Upper lobe of left lung (tissue), 6 donors: ENCODE results near the gene ISL2. TPM values are rescaled to one million over a fixed set of nuclear protein-coding genes. Genes with fewer than 3 reads are reported as not detected.
"Not testable (repeated sequence)": the region's sequence is repeated elsewhere in the genome, so short reads cannot be mapped to it uniquely, and the experiment has no call there.

Source experiments
- ATAC-seq, 2 donors: fragments of 200-7000 bp; cut with Tn5 transposase; one replicate each; pipeline ENCODE4 v1.9.1; 2022; ENCODE audit warnings: mild to moderate bottlenecking in 2 of 2, moderate library complexity in 2 of 2; ENCODE audit not compliant: low FRiP score in 2 of 2
- DNase-seq, 2 donors: peaks; one replicate each; pipeline ENCODE4 v3.0.0-alpha.2; 2019 to 2020
- H3K27ac ChIP-seq, 4 donors: fragments of 200-600 bp; sonication (generic); one replicate each; pipeline ENCODE4 v1.5.1; 2016 to 2019
- H3K27me3 ChIP-seq, 4 donors: fragments of 200-600 bp; sonication (generic); one replicate each; pipeline ENCODE4 v1.5.1; 2017 to 2019
- H3K36me3 ChIP-seq, 4 donors: fragments of 200-600 bp; sonication (generic); one replicate each; pipeline ENCODE4 v1.5.1; 2016 to 2019
- H3K4me1 ChIP-seq, 4 donors: fragments of 200-600 bp; sonication (generic); one replicate each; pipeline ENCODE4 v1.5.1; 2018 to 2019
- H3K4me3 ChIP-seq, 4 donors: fragments of 200-600 bp; sonication (generic); one replicate each; pipeline ENCODE4 v1.5.1; 2017 to 2019; ENCODE audit warnings: mild to moderate bottlenecking in 2 of 4, moderate library complexity in 1 of 4
- H3K9me3 ChIP-seq, 4 donors: fragments of 200-600 bp; sonication (generic); one replicate each; pipeline ENCODE4 v1.5.1; 2018 to 2019
- CTCF ChIP-seq, 6 experiments: fragments of 450-650 bp in 4 of 6; fragments of 200-600 bp in 2 of 6; sonication (generic) in 2 of 6; IDR thresholded peaks; one replicate each; pipeline ENCODE4 v1.5.1; 2016 to 2019; ENCODE audit warnings: antibody characterized with exemption in 6 of 6
- EP300 ChIP-seq, 4 donors: sonication (generic); formaldehyde crosslinking; IDR thresholded peaks; one replicate each; pipeline ENCODE4 v1.5.1; 2017; ENCODE audit warnings: antibody characterized with exemption in 4 of 4, control low read depth in 2 of 4
- POLR2A ChIP-seq, 4 donors: fragments of 450-650 bp; IDR thresholded peaks; one replicate each; pipeline ENCODE4 v1.5.1; 2016 to 2017; ENCODE audit warnings: antibody characterized with exemption in 4 of 4, mild to moderate bottlenecking in 2 of 4
- POLR2AphosphoS5 ChIP-seq, 2 donors: sonication (generic); formaldehyde crosslinking; IDR thresholded peaks; one replicate each; pipeline ENCODE4 v1.5.1; 2017; ENCODE audit warnings: antibody characterized with exemption in 2 of 2
- WGBS, 2 donors: methylation state at CpG; one replicate each; pipeline ENCODE4 v1.1.5; 2017 to 2018; 5-methylcytosine and 5-hydroxymethylcytosine counted together
- total RNA-seq, 6 donors: library from RNA; depleted of rRNA in 4 of 6; stranded (reverse); fragments of >200 nt in 4 of 6; gene quantifications; one replicate each; pipeline versions ENCODE4 v1.1.0 to v1.2.1, GENCODE V29; 2016 to 2021
- donor health status: DM: no; HTN: no; CAD: no; lungs with moderate emphysema.
- donor health status: DM: no; HTN: yes; CAD: no; lungs with severe emphysema.

The ISL2 gene
- total RNA-seq, result 1 to 10 TPM in 1 of 6 donors, under 1 TPM in 3, not detected in 2; 0.34 to 1.8 (median 0.47) TPM

GRCh38 chr15:76336254-76337058 lies at the start of gene ISL2:
Gene ISL2 (plus strand): TSS chr15:76336773. CDS start chr15:76336884, 111 bp downstream.
- no peak for TF ChIP-seq CTCF (IDR thresholded peaks at IDR 0.05)
- no peak for TF ChIP-seq POLR2AphosphoS5 (IDR thresholded peaks at IDR 0.05)
- TF ChIP-seq EP300 (IDR thresholded peaks at IDR 0.05), result no peak
- no peak for TF ChIP-seq POLR2A (IDR thresholded peaks at IDR 0.05)
- peaks cover 4 to 73% (median 49%) of the 10 kb centered on the region in 4 donors for H3K27me3 ChIP-seq
- peak within 1 kb of the TSS in 3 of 4 donors; percentile 28 to 42 (median 36) for H3K4me3 ChIP-seq
- DNase-seq, result peak; percentile 65 to 91
- no peaks in the 10 kb centered on the region for H3K36me3 ChIP-seq
- ATAC-seq, result peak in 1 of 2 donors; percentile 56
- peaks cover 0 to 3% (median 0%) of the 10 kb centered on the region in 4 donors for H3K9me3 ChIP-seq
- 10 to 12% methylated on average over 16 to 33 of the region's 40 CpGs for WGBS, 2 donors
- H3K27ac ChIP-seq, result no peak within 1 kb of the TSS
- H3K4me1 ChIP-seq, result peaks cover 45 to 65% (median 49%) of the 10 kb centered on the region in 4 donors

GRCh38 chr15:76289582-76289981 lies 47.0 kb upstream of the ISL2 start:
- no peaks in the 10 kb centered on the region for H3K9me3 ChIP-seq
- no peak overlapping the region for H3K4me3 ChIP-seq
- H3K36me3 ChIP-seq, result peaks cover 0 to 50% (median 9%) of the 10 kb centered on the region in 4 donors
- no peaks in the 10 kb centered on the region for H3K27me3 ChIP-seq
- WGBS, 2 donors, result 66 to 71% methylated on average over 3 of the region's 3 CpGs
- H3K4me1 ChIP-seq, result peaks cover 4 to 15% (median 7%) of the 10 kb centered on the region in 4 donors
- TF ChIP-seq POLR2AphosphoS5 (IDR thresholded peaks at IDR 0.05), result no peak
- TF ChIP-seq EP300 (IDR thresholded peaks at IDR 0.05), result no peak
- no peak for TF ChIP-seq CTCF (IDR thresholded peaks at IDR 0.05)
- TF ChIP-seq POLR2A (IDR thresholded peaks at IDR 0.05), result no peak
- no peak overlapping the region for H3K27ac ChIP-seq
- DNase-seq (no peak), ATAC-seq (no peak)

- no peak for ATAC-seq
- 28 to 31% methylated on average over 1 of the region's 1 CpG for WGBS, 2 donors
- Histone ChIP-seq H3K4me3 (no peak overlapping the region), H3K36me3 (peaks cover 0 to 15% (median 0%) of the 10 kb centered on the region in 4 donors), H3K4me1 (peaks cover 0 to 10% (median 6%) of the 10 kb centered on the region in 4 donors), H3K27me3 (no peaks in the 10 kb centered on the region), H3K9me3 (no peaks in the 10 kb centered on the region), H3K27ac (peak overlapping the region in 1 of 4 donors; percentile 19)
- TF ChIP-seq POLR2AphosphoS5 (IDR thresholded peaks at IDR 0.05) (no peak), CTCF (IDR thresholded peaks at IDR 0.05) (no peak), EP300 (IDR thresholded peaks at IDR 0.05) (no peak), POLR2A (IDR thresholded peaks at IDR 0.05) (no peak)
- no peak for DNase-seq
These were observed 43.2 kb upstream of the ISL2 start for GRCh38 chr15:76293361-76293760.

GRCh38 chr15:76294463-76294862 lies 42.1 kb upstream of the ISL2 start:
- H3K27ac ChIP-seq, result not testable (repeated sequence)
- 89 to 94% methylated on average over 1 of the region's 1 CpG for WGBS, 2 donors

GRCh38 chr15:76296849-76297248 lies 39.7 kb upstream of the ISL2 start:
- Histone ChIP-seq H3K9me3 (no peaks in the 10 kb centered on the region), H3K4me1 (peaks cover 0 to 22% (median 7%) of the 10 kb centered on the region in 4 donors), H3K4me3 (no peak overlapping the region), H3K27me3 (no peaks in the 10 kb centered on the region), H3K36me3 (peaks cover 0 to 4% (median 0%) of the 10 kb centered on the region in 4 donors), H3K27ac (no peak overlapping the region)
- DNase-seq, result no peak
- WGBS, 2 donors, result 92 to 95% methylated on average over 1 of the region's 1 CpG
- ATAC-seq, result no peak
- TF ChIP-seq CTCF (IDR thresholded peaks at IDR 0.05) (no peak), EP300 (IDR thresholded peaks at IDR 0.05) (no peak), POLR2AphosphoS5 (IDR thresholded peaks at IDR 0.05) (no peak), POLR2A (IDR thresholded peaks at IDR 0.05) (no peak)

More at GRCh38 chr15:76294463-76294862, 42.1 kb upstream of the ISL2 start:
- peaks cover 0 to 12% (median 0%) of the 10 kb centered on the region in 4 donors for H3K36me3 ChIP-seq
- peaks cover 0 to 21% (median 7%) of the 10 kb centered on the region in 4 donors for H3K4me1 ChIP-seq
- H3K27me3 ChIP-seq, DNase-seq, H3K4me3 ChIP-seq, ATAC-seq, H3K9me3 ChIP-seq: not testable (repeated sequence)

GRCh38 chr15:76297951-76298350 lies 38.6 kb upstream of the ISL2 start:
- H3K4me1 ChIP-seq, result peaks cover 0 to 22% (median 7%) of the 10 kb centered on the region in 4 donors
- not testable (repeated sequence) for DNase-seq, ATAC-seq, H3K9me3 ChIP-seq, H3K36me3 ChIP-seq, H3K27ac ChIP-seq, H3K4me3 ChIP-seq, H3K27me3 ChIP-seq
- WGBS, 2 donors, result 92 to 96% methylated on average over 4 of the region's 4 CpGs
